GM21381 (cell line): ENCODE measurements around the gene CDC42BPB.

Experiments used
- ATAC-seq: cut with Tn5 transposase; IDR thresholded peaks from one replicate; pipeline ENCODE4 v1.9.1; 2021; ENCODE audit warnings: mild to moderate bottlenecking, moderate library complexity; ENCODE audit not compliant: unreplicated experiment

CDC42BPB gene

GRCh38 chr14:102888748-102889147, 168.6 kb downstream of the CDC42BPB start:
- ATAC-seq = no peak

GRCh38 chr14:102885737-102886447, 171.5 kb downstream of the CDC42BPB start:
- ATAC-seq = no peak

GRCh38 chr14:102883554-102883953, 173.8 kb downstream of the CDC42BPB start:
- ATAC-seq = no peak

GRCh38 chr14:102883089-102883541, 174.2 kb downstream of the CDC42BPB start:
- no peak for ATAC-seq
